Measurements from ENCODE around the gene GNG13. TPM values are rescaled to one million over a fixed set of nuclear protein-coding genes. Genes with fewer than 3 reads are reported as not detected.
"Not testable (repeated sequence)": the region's sequence is repeated elsewhere in the genome, so short reads cannot be mapped to it uniquely, and the experiment has no call there.

GNG13 gene
- total RNA-seq, 5 donors from 2014 or later (not counting 1 experiment from before 2014, with no cell fraction given), result not detected

GRCh38 chr16:839643-840408 lies 39.3 kb upstream of the GNG13 start:
- Mint-ChIP-seq H3K4me1 (no peaks in the 10 kb centered on the region), H3K27ac (no peak overlapping the region), H3K9me3 (peaks cover 0 to 4% (median 0%) of the 10 kb centered on the region in 3 donors), H3K27me3 (peaks cover 4 to 5% of the 10 kb centered on the region in 2 donors), H3K36me3 (no peaks in the 10 kb centered on the region), H3K4me3 (no peak overlapping the region)
- DNase-seq (no peak), ATAC-seq (replicated peaks in 1 of 4) (no peak)
- no peak overlapping the region for H3K27ac ChIP-seq (ENCODE audit: low read length)
- ChIA-PET CTCF (no interaction called here), POLR2A (no interaction called here)
- H3K9me3 ChIP-seq, result no peaks in the 10 kb centered on the region
- peaks cover 0 to 41% of the 10 kb centered on the region in 2 experiments for H3K27me3 ChIP-seq (replicated peaks in 1 of 2; ENCODE audit: control insufficient read depth in 2 of 2, extremely low read depth in 1 of 2, insufficient read depth in 2 of 2, low read length in 1 of 2)
- 84% methylated on average over 23 of the region's 24 CpGs for WGBS (ENCODE audit: insufficient coverage)
- H3K4me1 ChIP-seq (ENCODE audit: control insufficient read depth in 1 of 2, extremely low read depth in 1 of 2, insufficient read depth in 2 of 2, low read length in 2 of 2), result no peaks in the 10 kb centered on the region
- H3K36me3 ChIP-seq (ENCODE audit: control insufficient read depth in 2 of 2, extremely low read depth in 1 of 2, insufficient read depth in 1 of 2, low read length in 1 of 2), result no peaks in the 10 kb centered on the region
- H3K4me3 ChIP-seq (ENCODE audit: control insufficient read depth in 1 of 2, extremely low read depth in 1 of 2, low read length in 1 of 2), result no peak overlapping the region

GRCh38 chr16:838741-839140 lies 38.2 kb upstream of the GNG13 start:
- H3K9me3 Mint-ChIP-seq, result peaks cover 0 to 4% (median 0%) of the 10 kb centered on the region in 3 donors
- Histone ChIP-seq H3K4me1 (ENCODE audit: control insufficient read depth in 1 of 2, extremely low read depth in 1 of 2, insufficient read depth in 2 of 2, low read length in 2 of 2) (no peaks in the 10 kb centered on the region), H3K27me3 (replicated peaks in 1 of 2; ENCODE audit: control insufficient read depth in 2 of 2, extremely low read depth in 1 of 2, insufficient read depth in 2 of 2, low read length in 1 of 2) (peaks cover 0 to 41% of the 10 kb centered on the region in 2 experiments), H3K27ac (ENCODE audit: low read length) (no peak overlapping the region), H3K9me3 (no peaks in the 10 kb centered on the region), H3K4me3 (ENCODE audit: control insufficient read depth in 1 of 2, extremely low read depth in 1 of 2, low read length in 1 of 2) (no peak overlapping the region), H3K36me3 (ENCODE audit: control insufficient read depth in 2 of 2, extremely low read depth in 1 of 2, insufficient read depth in 1 of 2, low read length in 1 of 2) (no peaks in the 10 kb centered on the region)
- no peaks in the 10 kb centered on the region for H3K4me1 Mint-ChIP-seq
- ATAC-seq (replicated peaks in 1 of 4), result no peak
- DNase-seq, result no peak
- H3K4me3 Mint-ChIP-seq, result no peak overlapping the region
- H3K27ac Mint-ChIP-seq, result no peak overlapping the region
- H3K36me3 Mint-ChIP-seq, result no peaks in the 10 kb centered on the region
- WGBS (ENCODE audit: insufficient coverage), result 77% methylated on average over 6 of the region's 14 CpGs
- H3K27me3 Mint-ChIP-seq, result peaks cover 4 to 5% of the 10 kb centered on the region in 2 donors
- POLR2A ChIA-PET, result no interaction called here
- CTCF ChIA-PET, result no interaction called here

GRCh38 chr16:836822-837221 lies 36.3 kb upstream of the GNG13 start:
- H3K4me3 ChIP-seq (ENCODE audit: control insufficient read depth in 1 of 2, extremely low read depth in 1 of 2, low read length in 1 of 2); H3K36me3 ChIP-seq (ENCODE audit: control insufficient read depth in 2 of 2, extremely low read depth in 1 of 2, insufficient read depth in 1 of 2, low read length in 1 of 2); H3K9me3 ChIP-seq; H3K36me3 Mint-ChIP-seq; POLR2A ChIA-PET; CTCF ChIA-PET; ATAC-seq (replicated peaks in 1 of 4); DNase-seq; H3K4me3 Mint-ChIP-seq; H3K4me1 Mint-ChIP-seq; H3K27ac ChIP-seq (ENCODE audit: low read length); H3K4me1 ChIP-seq (ENCODE audit: control insufficient read depth in 1 of 2, extremely low read depth in 1 of 2, insufficient read depth in 2 of 2, low read length in 2 of 2); H3K27ac Mint-ChIP-seq; H3K27me3 Mint-ChIP-seq; H3K9me3 Mint-ChIP-seq: not testable (repeated sequence)
- peaks cover 0 to 31% of the 10 kb centered on the region in 2 experiments for H3K27me3 ChIP-seq (replicated peaks in 1 of 2; ENCODE audit: control insufficient read depth in 2 of 2, extremely low read depth in 1 of 2, insufficient read depth in 2 of 2, low read length in 1 of 2)
- WGBS (ENCODE audit: insufficient coverage), result no CpG with 5 or more reads among the region's 3 CpGs

GRCh38 chr16:836221-836620 lies 35.7 kb upstream of the GNG13 start:
- no peak for DNase-seq
- H3K36me3 Mint-ChIP-seq, result no peaks in the 10 kb centered on the region
- CTCF ChIA-PET, result no interaction called here

GRCh38 chr16:835373-835772 lies 34.8 kb upstream of the GNG13 start:
- Histone ChIP-seq H3K36me3 (ENCODE audit: control insufficient read depth in 2 of 2, extremely low read depth in 1 of 2, insufficient read depth in 1 of 2, low read length in 1 of 2) (no peaks in the 10 kb centered on the region), H3K4me1 (ENCODE audit: control insufficient read depth in 1 of 2, extremely low read depth in 1 of 2, insufficient read depth in 2 of 2, low read length in 2 of 2) (no peaks in the 10 kb centered on the region), H3K4me3 (ENCODE audit: control insufficient read depth in 1 of 2, extremely low read depth in 1 of 2, low read length in 1 of 2) (no peak overlapping the region), H3K27ac (ENCODE audit: low read length) (no peak overlapping the region), H3K27me3 (replicated peaks in 1 of 2; ENCODE audit: control insufficient read depth in 2 of 2, extremely low read depth in 1 of 2, insufficient read depth in 2 of 2, low read length in 1 of 2) (peaks cover 0 to 35% of the 10 kb centered on the region in 2 experiments), H3K9me3 (no peaks in the 10 kb centered on the region)
- Mint-ChIP-seq H3K36me3 (no peaks in the 10 kb centered on the region), H3K4me1 (no peaks in the 10 kb centered on the region), H3K27me3 (peaks cover 4 to 7% of the 10 kb centered on the region in 2 donors), H3K27ac (no peak overlapping the region), H3K4me3 (no peak overlapping the region), H3K9me3 (peaks cover 0 to 4% (median 0%) of the 10 kb centered on the region in 3 donors)
- DNase-seq (no peak), ATAC-seq (replicated peaks in 1 of 4) (no peak)
- ChIA-PET CTCF (no interaction called here), POLR2A (no interaction called here)
- 97% methylated on average over 4 of the region's 10 CpGs for WGBS (ENCODE audit: insufficient coverage)

More at GRCh38 chr16:836221-836620, 35.7 kb upstream of the GNG13 start:
- no peak for ATAC-seq (replicated peaks in 1 of 4)
- Mint-ChIP-seq H3K27ac (no peak overlapping the region), H3K9me3 (peaks cover 0 to 4% (median 0%) of the 10 kb centered on the region in 3 donors), H3K27me3 (peaks cover 4 to 5% of the 10 kb centered on the region in 2 donors), H3K4me1 (no peaks in the 10 kb centered on the region), H3K4me3 (no peak overlapping the region)
- H3K9me3 ChIP-seq, result no peaks in the 10 kb centered on the region
- WGBS (ENCODE audit: insufficient coverage), result 100% methylated on average over 2 of the region's 4 CpGs
- H3K27me3 ChIP-seq (replicated peaks in 1 of 2; ENCODE audit: control insufficient read depth in 2 of 2, extremely low read depth in 1 of 2, insufficient read depth in 2 of 2, low read length in 1 of 2), result peaks cover 0 to 33% of the 10 kb centered on the region in 2 experiments
- no peaks in the 10 kb centered on the region for H3K36me3 ChIP-seq (ENCODE audit: control insufficient read depth in 2 of 2, extremely low read depth in 1 of 2, insufficient read depth in 1 of 2, low read length in 1 of 2)
- no peaks in the 10 kb centered on the region for H3K4me1 ChIP-seq (ENCODE audit: control insufficient read depth in 1 of 2, extremely low read depth in 1 of 2, insufficient read depth in 2 of 2, low read length in 2 of 2)
- no peak overlapping the region for H3K27ac ChIP-seq (ENCODE audit: low read length)
- POLR2A ChIA-PET, result no interaction called here
- H3K4me3 ChIP-seq (ENCODE audit: control insufficient read depth in 1 of 2, extremely low read depth in 1 of 2, low read length in 1 of 2), result no peak overlapping the region

- WGBS (ENCODE audit: insufficient coverage), result 84% methylated on average over 11 of the region's 14 CpGs
- ChIA-PET POLR2A (no interaction called here), CTCF (no interaction called here)
- Mint-ChIP-seq H3K4me3 (no peak overlapping the region), H3K9me3 (peaks cover 0 to 4% (median 0%) of the 10 kb centered on the region in 3 donors), H3K4me1 (no peaks in the 10 kb centered on the region), H3K27ac (no peak overlapping the region), H3K27me3 (peaks cover 0 to 12% of the 10 kb centered on the region in 2 donors), H3K36me3 (no peaks in the 10 kb centered on the region)
- no peak overlapping the region for H3K27ac ChIP-seq (ENCODE audit: low read length)
- no peaks in the 10 kb centered on the region for H3K36me3 ChIP-seq (ENCODE audit: control insufficient read depth in 2 of 2, extremely low read depth in 1 of 2, insufficient read depth in 1 of 2, low read length in 1 of 2)
- H3K27me3 ChIP-seq (replicated peaks in 1 of 2; ENCODE audit: control insufficient read depth in 2 of 2, extremely low read depth in 1 of 2, insufficient read depth in 2 of 2, low read length in 1 of 2), result peaks cover 0 to 33% of the 10 kb centered on the region in 2 experiments
- DNase-seq (no peak), ATAC-seq (replicated peaks in 1 of 4) (no peak)
- H3K4me1 ChIP-seq (ENCODE audit: control insufficient read depth in 1 of 2, extremely low read depth in 1 of 2, insufficient read depth in 2 of 2, low read length in 2 of 2), result no peaks in the 10 kb centered on the region
- H3K4me3 ChIP-seq (ENCODE audit: control insufficient read depth in 1 of 2, extremely low read depth in 1 of 2, low read length in 1 of 2), result no peak overlapping the region
- no peaks in the 10 kb centered on the region for H3K9me3 ChIP-seq
Observed at GRCh38 chr16:833411-833810, 32.9 kb upstream of the GNG13 start.
